NT2/D1 (cell line): ENCODE measurements around the gene EIF4G1.

Experiments
- DNase-seq: peaks from one replicate; pipeline ENCODE4 v3.0.0-alpha.2; 2011; ENCODE audit warnings: low read depth, low spot score
- H3K27me3 ChIP-seq: 2 replicates; pipeline ENCODE4 v1.6.0; 2011; ENCODE audit warnings: mild to moderate bottlenecking; ENCODE audit not compliant: insufficient read length, insufficient read depth
- H3K36me3 ChIP-seq: 2 replicates; pipeline ENCODE4 v1.6.1; 2011; ENCODE audit warnings: mild to moderate bottlenecking, low read length, mixed read lengths; ENCODE audit not compliant: insufficient read depth, insufficient read length
- H3K4me1 ChIP-seq: 2 replicates; pipeline ENCODE4 v1.5.1; 2011; ENCODE audit not compliant: insufficient read depth, insufficient read length
- H3K4me3 ChIP-seq: 2 replicates; pipeline ENCODE4 v1.5.1; 2011; ENCODE audit warnings: low read depth; ENCODE audit not compliant: insufficient read length
- H3K9ac ChIP-seq: 2 replicates; pipeline ENCODE4 v1.6.0; 2011; ENCODE audit warnings: low read depth; ENCODE audit not compliant: insufficient read length
- H3K9me3 ChIP-seq: 2 replicates; pipeline ENCODE4 v1.5.1; 2011; ENCODE audit warnings: mild to moderate bottlenecking, low read length; ENCODE audit not compliant: insufficient read depth
- SUZ12 ChIP-seq: IDR thresholded peaks from 2 replicates; pipeline ENCODE4 v1.6.1; 2011; ENCODE audit not compliant: insufficient read length, insufficient read depth; ENCODE audit errors: extremely low read depth
- YY1 ChIP-seq: IDR thresholded peaks from 2 replicates; pipeline ENCODE4 v1.6.1; 2011; ENCODE audit not compliant: insufficient read length, insufficient read depth
- ZNF274 ChIP-seq: IDR thresholded peaks from 2 replicates; pipeline ENCODE4 v1.6.1; 2011; ENCODE audit warnings: mild to moderate bottlenecking, low read depth, low read length

Gene EIF4G1

GRCh38 chr3:184320104-184320445 is 5.7 kb downstream of the EIF4G1 start:
- peaks cover 98% of the 10 kb centered on the region for H3K36me3 ChIP-seq
- no peak for TF ChIP-seq ZNF274
- no peak for TF ChIP-seq YY1
- no peak for TF ChIP-seq SUZ12
- H3K9me3 ChIP-seq: no peaks in the 10 kb centered on the region
- H3K9ac ChIP-seq: no peak overlapping the region
- no peak for DNase-seq
- H3K4me1 ChIP-seq: peaks cover 21% of the 10 kb centered on the region
- no peaks in the 10 kb centered on the region for H3K27me3 ChIP-seq
- no peak overlapping the region for H3K4me3 ChIP-seq

- Histone ChIP-seq H3K4me1 (peaks cover 14% of the 10 kb centered on the region), H3K9me3 (no peaks in the 10 kb centered on the region), H3K27me3 (no peaks in the 10 kb centered on the region), H3K4me3 (no peak overlapping the region), H3K36me3 (peaks cover 98% of the 10 kb centered on the region), H3K9ac (no peak overlapping the region)
- no peak for DNase-seq
- TF ChIP-seq SUZ12 (no peak), ZNF274 (no peak), YY1 (no peak)
Measured at GRCh38 chr3:184321666-184322065, 7.3 kb downstream of the EIF4G1 start.

GRCh38 chr3:184322731-184323487 is 8.5 kb downstream of the EIF4G1 start:
- DNase-seq: no peak
- TF ChIP-seq ZNF274 (no peak), YY1 (no peak), SUZ12 (no peak)

GRCh38 chr3:184323696-184324095 is 9.3 kb downstream of the EIF4G1 start:
- Histone ChIP-seq H3K9me3 (no peaks in the 10 kb centered on the region), H3K4me1 (peaks cover 8% of the 10 kb centered on the region), H3K9ac (no peak overlapping the region), H3K36me3 (peaks cover 99% of the 10 kb centered on the region), H3K4me3 (no peak overlapping the region), H3K27me3 (no peaks in the 10 kb centered on the region)
- no peak for TF ChIP-seq ZNF274
- TF ChIP-seq SUZ12: no peak
- TF ChIP-seq YY1: no peak
- no peak for DNase-seq

More at GRCh38 chr3:184322731-184323487, 8.5 kb downstream of the EIF4G1 start:
- H3K4me1 ChIP-seq: peaks cover 8% of the 10 kb centered on the region
- H3K9me3 ChIP-seq: no peaks in the 10 kb centered on the region
- H3K36me3 ChIP-seq: peaks cover 98% of the 10 kb centered on the region
- no peaks in the 10 kb centered on the region for H3K27me3 ChIP-seq
- H3K4me3 ChIP-seq: no peak overlapping the region
- no peak overlapping the region for H3K9ac ChIP-seq

GRCh38 chr3:184325269-184325668 is 10.9 kb downstream of the EIF4G1 start:
- peaks cover 98% of the 10 kb centered on the region for H3K36me3 ChIP-seq
- TF ChIP-seq YY1 (no peak), ZNF274 (no peak), SUZ12 (no peak)
- no peaks in the 10 kb centered on the region for H3K9me3 ChIP-seq

GRCh38 chr3:184325715-184326369 is 11.4 kb downstream of the EIF4G1 start:
- Histone ChIP-seq H3K9me3 (no peaks in the 10 kb centered on the region), H3K4me1 (no peaks in the 10 kb centered on the region), H3K9ac (no peak overlapping the region), H3K27me3 (no peaks in the 10 kb centered on the region), H3K36me3 (peaks cover 94% of the 10 kb centered on the region), H3K4me3 (no peak overlapping the region)
- no peak for DNase-seq
- TF ChIP-seq YY1 (no peak), ZNF274 (no peak), SUZ12 (no peak)

More at GRCh38 chr3:184325269-184325668, 10.9 kb downstream of the EIF4G1 start:
- Histone ChIP-seq H3K27me3 (no peaks in the 10 kb centered on the region), H3K9ac (no peak overlapping the region), H3K4me3 (no peak overlapping the region), H3K4me1 (no peaks in the 10 kb centered on the region)
- DNase-seq: no peak

GRCh38 chr3:184327171-184327570 is 12.8 kb downstream of the EIF4G1 start:
- no peak for DNase-seq
- Histone ChIP-seq H3K27me3 (no peaks in the 10 kb centered on the region), H3K4me3 (no peak overlapping the region), H3K4me1 (peaks cover 3% of the 10 kb centered on the region), H3K36me3 (peaks cover 94% of the 10 kb centered on the region), H3K9me3 (no peaks in the 10 kb centered on the region), H3K9ac (no peak overlapping the region)
- TF ChIP-seq ZNF274 (no peak), SUZ12 (no peak), YY1 (no peak)
